Ishikawa (cell line): ENCODE data around the gene TLE4.

Experiments used
- CEBPB ChIP-seq: IDR thresholded peaks from 2 replicates; pipeline ENCODE4 v1.6.1; 2012
- CREB1 ChIP-seq: IDR thresholded peaks from 2 replicates; pipeline ENCODE4 v1.6.1; 2012; ENCODE audit warnings: low read depth
- EGR1 ChIP-seq: IDR thresholded peaks from 2 replicates; pipeline ENCODE4 v1.6.1; 2012
- EP300 ChIP-seq: IDR thresholded peaks from 2 replicates; pipeline ENCODE4 v1.6.1; 2012; ENCODE audit warnings: borderline replicate concordance
- FOXM1 ChIP-seq: IDR thresholded peaks from 2 replicates; pipeline ENCODE4 v1.6.1; 2012; ENCODE audit warnings: low read depth, borderline replicate concordance
- NFIC ChIP-seq: IDR thresholded peaks from 2 replicates; pipeline ENCODE4 v1.6.1; 2012
- RAD21 ChIP-seq: IDR thresholded peaks from 2 replicates; pipeline ENCODE4 v1.6.1; 2012; ENCODE audit warnings: low read depth
- TAF1 ChIP-seq: IDR thresholded peaks from 2 replicates; pipeline ENCODE4 v1.6.1; 2012; ENCODE audit warnings: low read depth, mild to moderate bottlenecking
- TCF12 ChIP-seq: IDR thresholded peaks from 2 replicates; pipeline ENCODE4 v1.6.1; 2012; ENCODE audit warnings: low read depth
- TEAD4 ChIP-seq: IDR thresholded peaks from 2 replicates; pipeline ENCODE4 v1.6.1; 2012
- YY1 ChIP-seq: IDR thresholded peaks from 2 replicates; pipeline ENCODE4 v1.6.1; 2012; ENCODE audit warnings: low read depth
- ZBTB7A ChIP-seq: IDR thresholded peaks from 2 replicates; pipeline ENCODE4 v1.6.1; 2012; ENCODE audit warnings: low read depth
- TF ChIP-seq, protein P1 (sequence below): IDR thresholded peaks from 2 replicates; pipeline ENCODE4 v1.6.1; 2012; ENCODE audit warnings: low read depth, mild to moderate bottlenecking
- TF ChIP-seq, protein P2 (sequence below): IDR thresholded peaks from 2 replicates; pipeline ENCODE4 v1.6.1; 2012
- TF ChIP-seq, protein P3 (sequence below): IDR thresholded peaks from 2 replicates; pipeline ENCODE4 v1.6.1; 2012

The TLE4 gene

DNA sequence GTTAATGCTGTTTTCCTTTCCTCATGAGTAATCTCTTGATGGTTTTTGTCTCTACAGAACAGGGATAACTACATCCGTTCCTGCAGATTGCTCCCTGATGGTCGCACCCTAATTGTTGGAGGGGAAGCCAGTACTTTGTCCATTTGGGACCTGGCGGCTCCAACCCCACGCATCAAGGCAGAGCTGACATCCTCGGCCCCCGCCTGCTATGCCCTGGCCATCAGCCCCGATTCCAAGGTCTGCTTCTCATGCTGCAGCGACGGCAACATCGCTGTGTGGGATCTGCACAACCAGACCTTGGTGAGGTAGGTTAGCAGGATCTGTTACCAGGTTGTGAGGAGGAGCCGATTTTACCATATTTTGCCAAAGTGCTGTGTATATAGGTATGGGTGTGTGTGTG, 148.2 kb downstream of the TLE4 start:
- TF ChIP-seq, protein P1, sequence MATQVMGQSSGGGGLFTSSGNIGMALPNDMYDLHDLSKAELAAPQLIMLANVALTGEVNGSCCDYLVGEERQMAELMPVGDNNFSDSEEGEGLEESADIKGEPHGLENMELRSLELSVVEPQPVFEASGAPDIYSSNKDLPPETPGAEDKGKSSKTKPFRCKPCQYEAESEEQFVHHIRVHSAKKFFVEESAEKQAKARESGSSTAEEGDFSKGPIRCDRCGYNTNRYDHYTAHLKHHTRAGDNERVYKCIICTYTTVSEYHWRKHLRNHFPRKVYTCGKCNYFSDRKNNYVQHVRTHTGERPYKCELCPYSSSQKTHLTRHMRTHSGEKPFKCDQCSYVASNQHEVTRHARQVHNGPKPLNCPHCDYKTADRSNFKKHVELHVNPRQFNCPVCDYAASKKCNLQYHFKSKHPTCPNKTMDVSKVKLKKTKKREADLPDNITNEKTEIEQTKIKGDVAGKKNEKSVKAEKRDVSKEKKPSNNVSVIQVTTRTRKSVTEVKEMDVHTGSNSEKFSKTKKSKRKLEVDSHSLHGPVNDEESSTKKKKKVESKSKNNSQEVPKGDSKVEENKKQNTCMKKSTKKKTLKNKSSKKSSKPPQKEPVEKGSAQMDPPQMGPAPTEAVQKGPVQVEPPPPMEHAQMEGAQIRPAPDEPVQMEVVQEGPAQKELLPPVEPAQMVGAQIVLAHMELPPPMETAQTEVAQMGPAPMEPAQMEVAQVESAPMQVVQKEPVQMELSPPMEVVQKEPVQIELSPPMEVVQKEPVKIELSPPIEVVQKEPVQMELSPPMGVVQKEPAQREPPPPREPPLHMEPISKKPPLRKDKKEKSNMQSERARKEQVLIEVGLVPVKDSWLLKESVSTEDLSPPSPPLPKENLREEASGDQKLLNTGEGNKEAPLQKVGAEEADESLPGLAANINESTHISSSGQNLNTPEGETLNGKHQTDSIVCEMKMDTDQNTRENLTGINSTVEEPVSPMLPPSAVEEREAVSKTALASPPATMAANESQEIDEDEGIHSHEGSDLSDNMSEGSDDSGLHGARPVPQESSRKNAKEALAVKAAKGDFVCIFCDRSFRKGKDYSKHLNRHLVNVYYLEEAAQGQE, result no peak
- TF ChIP-seq, protein P2, sequence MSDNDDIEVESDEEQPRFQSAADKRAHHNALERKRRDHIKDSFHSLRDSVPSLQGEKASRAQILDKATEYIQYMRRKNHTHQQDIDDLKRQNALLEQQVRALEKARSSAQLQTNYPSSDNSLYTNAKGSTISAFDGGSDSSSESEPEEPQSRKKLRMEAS, result no peak
- no peak for TF ChIP-seq RAD21
- TF ChIP-seq CREB1, result no peak
- no peak for TF ChIP-seq ZBTB7A
- TF ChIP-seq NFIC, result no peak
- TF ChIP-seq EGR1, result no peak
- no peak for TF ChIP-seq TEAD4
- TF ChIP-seq CEBPB, result no peak
- TF ChIP-seq, protein P3, sequence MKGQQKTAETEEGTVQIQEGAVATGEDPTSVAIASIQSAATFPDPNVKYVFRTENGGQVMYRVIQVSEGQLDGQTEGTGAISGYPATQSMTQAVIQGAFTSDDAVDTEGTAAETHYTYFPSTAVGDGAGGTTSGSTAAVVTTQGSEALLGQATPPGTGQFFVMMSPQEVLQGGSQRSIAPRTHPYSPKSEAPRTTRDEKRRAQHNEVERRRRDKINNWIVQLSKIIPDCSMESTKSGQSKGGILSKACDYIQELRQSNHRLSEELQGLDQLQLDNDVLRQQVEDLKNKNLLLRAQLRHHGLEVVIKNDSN, result no peak
- no peak for TF ChIP-seq YY1
- no peak for TF ChIP-seq EP300
- no peak for TF ChIP-seq FOXM1
- no peak for TF ChIP-seq TAF1
- TF ChIP-seq TCF12, result no peak

DNA sequence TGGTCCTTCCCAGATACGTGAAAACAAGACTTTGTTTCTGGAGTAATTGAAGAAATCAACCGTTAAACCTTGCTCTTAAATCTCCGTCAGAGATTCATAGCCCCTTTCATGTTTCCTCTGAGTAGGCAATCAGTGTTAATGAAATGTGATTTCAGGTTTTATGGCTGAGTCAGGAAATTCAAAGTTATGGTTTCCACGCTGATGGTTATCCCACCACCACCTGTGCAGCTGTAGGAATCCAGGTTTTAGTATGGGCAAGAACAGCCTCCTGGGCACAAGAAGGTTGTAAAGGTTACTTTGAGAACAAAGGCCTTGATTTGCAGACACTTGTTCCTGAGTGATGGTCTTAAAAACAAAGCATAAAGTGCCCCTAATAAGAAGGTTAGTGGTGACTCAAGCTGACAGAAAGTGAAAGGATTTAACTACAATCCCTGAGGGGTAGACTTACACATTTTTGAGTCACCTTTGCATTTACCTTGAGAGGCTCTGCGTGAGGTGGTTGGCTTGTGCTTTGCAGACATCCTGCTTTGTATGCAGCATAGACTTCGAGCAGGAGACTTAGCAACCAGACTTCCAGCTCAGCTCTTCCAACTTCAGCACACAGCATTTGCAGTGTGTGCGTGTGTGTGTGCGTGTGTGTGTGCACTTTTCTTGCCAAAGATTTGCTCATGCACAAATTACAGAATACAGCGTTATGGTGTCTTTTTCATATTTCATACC, 159.6 kb downstream of the TLE4 start:
- TF ChIP-seq TAF1, result no peak

DNA sequence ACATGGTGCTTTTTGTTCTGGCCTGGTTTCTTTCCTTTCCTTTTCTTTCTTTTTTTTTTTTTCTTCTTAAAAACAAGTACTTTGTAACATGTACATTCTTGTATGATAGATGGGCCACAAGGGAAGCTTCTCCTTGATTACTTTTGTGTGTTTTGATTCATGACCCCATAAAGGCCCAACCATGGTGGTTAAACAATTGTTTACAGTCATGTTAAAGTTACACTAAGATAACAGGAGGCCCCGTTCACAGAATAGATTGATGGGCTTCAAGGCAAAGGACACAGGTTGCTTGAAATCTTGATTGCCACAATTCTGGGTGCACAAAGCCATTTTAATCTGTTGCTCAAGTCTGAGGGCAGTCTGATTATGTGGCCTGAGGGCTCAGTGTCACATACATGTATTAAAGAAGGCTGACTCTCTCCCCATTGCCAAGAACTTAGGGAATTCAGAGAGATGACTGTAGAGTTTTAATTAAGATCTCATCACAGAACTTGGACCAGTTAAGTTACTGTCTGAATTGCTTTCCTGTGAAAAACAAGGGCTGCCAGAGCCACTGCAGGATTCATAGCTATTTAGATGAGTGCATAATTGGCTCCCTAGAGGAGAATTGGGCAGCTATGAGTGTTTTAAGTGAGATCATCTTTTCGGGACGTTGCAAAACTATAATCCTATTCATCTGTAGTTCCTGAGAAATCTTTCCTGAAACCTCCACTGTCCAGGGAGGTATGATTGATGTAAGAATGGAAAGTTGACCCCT, 163.4 kb downstream of the TLE4 start:
- TF ChIP-seq RAD21 (no peak), CEBPB (no peak), FOXM1 (no peak), TCF12 (no peak), EP300 (no peak), ZBTB7A (no peak), TAF1 (no peak), CREB1 (no peak), YY1 (no peak), EGR1 (no peak), NFIC (no peak), TEAD4 (no peak)
- TF ChIP-seq, protein P1, result no peak
- TF ChIP-seq, protein P3, result no peak
- TF ChIP-seq, protein P2, result no peak

DNA sequence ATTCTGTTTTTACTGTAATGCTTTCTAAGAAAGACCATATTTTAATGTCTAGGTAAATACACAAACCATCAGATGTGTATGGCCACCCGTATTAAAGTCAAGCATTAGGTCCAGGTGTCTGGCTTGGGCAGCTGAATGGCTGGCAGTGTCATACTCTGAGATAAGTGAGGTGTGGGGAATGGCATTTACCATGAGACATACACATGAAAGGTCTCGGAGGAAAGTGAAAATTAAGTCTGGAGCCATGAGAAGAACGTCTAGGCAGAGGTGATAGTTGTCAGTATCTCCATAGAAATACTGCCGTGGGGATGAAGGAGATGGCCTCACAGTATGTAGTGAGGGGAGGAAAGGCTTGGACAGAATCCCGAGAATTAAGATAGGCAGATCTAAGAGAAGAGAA, 164.3 kb downstream of the TLE4 start:
- TF ChIP-seq TAF1 (no peak), RAD21 (no peak), TCF12 (no peak), YY1 (no peak), FOXM1 (no peak), CREB1 (no peak), NFIC (no peak), TEAD4 (no peak), ZBTB7A (no peak)
- TF ChIP-seq, protein P1, result no peak
- TF ChIP-seq, protein P2, result no peak
- TF ChIP-seq, protein P3, result no peak
